Smooth muscle cell (in vitro differentiated cells): Measurements from ENCODE around the gene MSX2. TPM values are rescaled to one million over a fixed set of nuclear protein-coding genes. Genes with fewer than 3 reads are reported as not detected.

Experiments
- DNase-seq: peaks from one replicate; lab custom pipeline; 2025; ENCODE audit not compliant: unreplicated experiment; lab: John Stamatoyannopoulos, UW
- H2AFZ ChIP-seq: fragments of 200-600 bp; sonication (generic); 2 replicates; pipeline ENCODE4 v1.6.0; 2016; ENCODE audit warnings: antibody characterized with exemption, low read depth, mild to moderate bottlenecking
- H3F3A ChIP-seq: fragments of 200-600 bp; sonication (generic); 2 replicates; pipeline ENCODE4 v1.6.0; 2017; ENCODE audit warnings: antibody characterized with exemption, low read depth
- H3K27ac ChIP-seq: fragments of 200-600 bp; sonication (generic); 2 replicates; pipeline ENCODE4 v1.5.1; 2016; ENCODE audit warnings: low read depth, mild to moderate bottlenecking
- H3K27me3 ChIP-seq: fragments of 200-600 bp; sonication (generic); 2 replicates; pipeline ENCODE4 v1.6.1; 2016; ENCODE audit warnings: low read depth, mild to moderate bottlenecking
- H3K36me3 ChIP-seq: fragments of 200-600 bp; sonication (generic); 2 replicates; pipeline ENCODE4 v1.5.1; 2016; ENCODE audit warnings: low read depth
- H3K4me1 ChIP-seq: fragments of 200-600 bp; sonication (generic); 2 replicates; pipeline ENCODE4 v1.5.1; 2016; ENCODE audit warnings: low read depth
- H3K4me2 ChIP-seq: fragments of 200-600 bp; sonication (generic); 2 replicates; pipeline ENCODE4 v1.6.0; 2016; ENCODE audit warnings: mild to moderate bottlenecking
- H3K4me3 ChIP-seq: fragments of 200-600 bp; sonication (generic); 2 replicates; pipeline ENCODE4 v1.5.1; 2016; ENCODE audit warnings: mild to moderate bottlenecking
- H3K79me2 ChIP-seq: fragments of 200-600 bp; sonication (generic); 2 replicates; pipeline ENCODE4 v1.6.0; 2016; ENCODE audit warnings: low read depth, mild to moderate bottlenecking
- H3K9ac ChIP-seq: fragments of 200-600 bp; sonication (generic); 2 replicates; pipeline ENCODE4 v1.6.0; 2016; ENCODE audit warnings: low read depth
- H3K9me3 ChIP-seq: fragments of 200-600 bp; sonication (generic); replicated peaks from 2 replicates; pipeline ENCODE4 v1.5.1; 2016; ENCODE audit warnings: low read depth
- H4K20me1 ChIP-seq: fragments of 200-600 bp; sonication (generic); 2 replicates; pipeline ENCODE4 v1.6.0; 2016; ENCODE audit warnings: low read depth
- WGBS: methylation state at CpG from one replicate; pipeline ENCODE4 v1.1.7; 2016; ENCODE audit warnings: low lambda C conversion rate; 5-methylcytosine and 5-hydroxymethylcytosine counted together
- polyA plus RNA-seq: library from polyadenylated mRNA; unstranded; fragments of >200 nt; fragmentation: Nextera tagmentation; extraction: Ambion mirVana; gene quantifications from 2 replicates; pipeline ENCODE4 v1.2.1, GENCODE V29; 2016
- total RNA-seq: library from RNA; depleted of rRNA; stranded (reverse); fragments of >200 nt; gene quantifications from 2 replicates; pipeline ENCODE4 v1.2.3, GENCODE V29; 2014
- TF ChIP-seq, protein P1 (sequence below): fragments of 200-600 bp; sonication (generic); IDR thresholded peaks from 2 replicates; pipeline ENCODE4 v1.5.1; 2017; ENCODE audit warnings: borderline replicate concordance, mild to moderate bottlenecking, antibody characterized with exemption; ENCODE audit not compliant: insufficient read depth, poor library complexity, severe bottlenecking

MSX2 gene
- total and polyA plus RNA-seq, 2 experiments from 2014 or later, result 50.7 to 76.8 TPM

DNA sequence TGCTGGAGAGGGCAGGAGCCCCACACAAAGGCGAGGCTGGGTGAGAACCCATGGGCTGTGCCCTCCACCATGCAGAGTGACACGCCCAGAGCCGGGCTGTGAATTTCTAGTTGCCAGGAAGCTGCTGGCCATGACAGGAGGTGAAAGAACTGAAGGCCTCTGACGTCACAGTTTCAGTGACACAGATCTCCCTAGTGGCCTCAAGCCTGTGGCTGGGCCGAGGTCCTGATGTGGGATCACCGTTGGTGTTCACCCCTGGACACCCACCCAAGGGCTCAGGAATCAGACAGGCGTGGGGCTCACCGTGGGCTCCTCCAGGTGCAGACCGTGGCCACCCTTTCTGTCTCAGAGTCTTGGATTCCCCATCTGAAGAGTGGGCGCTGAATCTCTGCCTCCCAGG is 39.9 kb downstream of the MSX2 start:
- no peaks in the 10 kb centered on the region for H3K4me1 ChIP-seq
- no peaks in the 10 kb centered on the region for H3K27me3 ChIP-seq
- no peaks in the 10 kb centered on the region for H3F3A ChIP-seq
- no peak overlapping the region for H3K9ac ChIP-seq
- no peaks in the 10 kb centered on the region for H4K20me1 ChIP-seq
- 90% methylated on average over 10 of the region's 10 CpGs for WGBS
- TF ChIP-seq, protein P1, sequence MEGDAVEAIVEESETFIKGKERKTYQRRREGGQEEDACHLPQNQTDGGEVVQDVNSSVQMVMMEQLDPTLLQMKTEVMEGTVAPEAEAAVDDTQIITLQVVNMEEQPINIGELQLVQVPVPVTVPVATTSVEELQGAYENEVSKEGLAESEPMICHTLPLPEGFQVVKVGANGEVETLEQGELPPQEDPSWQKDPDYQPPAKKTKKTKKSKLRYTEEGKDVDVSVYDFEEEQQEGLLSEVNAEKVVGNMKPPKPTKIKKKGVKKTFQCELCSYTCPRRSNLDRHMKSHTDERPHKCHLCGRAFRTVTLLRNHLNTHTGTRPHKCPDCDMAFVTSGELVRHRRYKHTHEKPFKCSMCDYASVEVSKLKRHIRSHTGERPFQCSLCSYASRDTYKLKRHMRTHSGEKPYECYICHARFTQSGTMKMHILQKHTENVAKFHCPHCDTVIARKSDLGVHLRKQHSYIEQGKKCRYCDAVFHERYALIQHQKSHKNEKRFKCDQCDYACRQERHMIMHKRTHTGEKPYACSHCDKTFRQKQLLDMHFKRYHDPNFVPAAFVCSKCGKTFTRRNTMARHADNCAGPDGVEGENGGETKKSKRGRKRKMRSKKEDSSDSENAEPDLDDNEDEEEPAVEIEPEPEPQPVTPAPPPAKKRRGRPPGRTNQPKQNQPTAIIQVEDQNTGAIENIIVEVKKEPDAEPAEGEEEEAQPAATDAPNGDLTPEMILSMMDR, result no peak
- H3K79me2 ChIP-seq, result no peaks in the 10 kb centered on the region
- H3K4me2 ChIP-seq, result no peak overlapping the region
- DNase-seq, result no peak
- H2AFZ ChIP-seq, result no peak overlapping the region
- no peaks in the 10 kb centered on the region for H3K36me3 ChIP-seq
- no peak overlapping the region for H3K27ac ChIP-seq
- H3K9me3 ChIP-seq, result no peaks in the 10 kb centered on the region
- no peak overlapping the region for H3K4me3 ChIP-seq

DNA sequence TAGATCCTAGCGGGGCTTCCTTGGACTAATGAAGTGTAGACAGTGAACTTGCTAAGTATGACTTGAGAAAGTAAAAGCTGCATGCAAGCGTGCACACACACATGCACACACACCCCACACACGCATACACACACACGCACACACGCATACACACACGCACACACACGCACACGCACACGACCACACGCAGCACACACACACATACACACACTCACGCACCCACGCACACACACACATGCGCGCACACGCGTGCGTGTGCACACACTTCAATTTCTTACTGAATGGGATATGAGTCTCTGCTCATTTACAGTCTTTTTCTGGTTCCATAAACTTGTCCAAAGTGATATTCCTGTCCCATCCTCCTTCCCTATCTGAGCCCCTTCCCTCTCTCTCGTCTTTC is 41.2 kb downstream of the MSX2 start:
- DNase-seq, result no peak
- Histone ChIP-seq H3K79me2 (no peaks in the 10 kb centered on the region), H3K27me3 (no peaks in the 10 kb centered on the region), H3K4me1 (no peaks in the 10 kb centered on the region), H3K36me3 (no peaks in the 10 kb centered on the region), H4K20me1 (no peaks in the 10 kb centered on the region), H3K4me2 (no peak overlapping the region), H3K27ac (no peak overlapping the region), H3K4me3 (no peak overlapping the region), H3K9ac (no peak overlapping the region), H2AFZ (no peak overlapping the region), H3K9me3 (no peaks in the 10 kb centered on the region), H3F3A (no peaks in the 10 kb centered on the region)
- 94% methylated on average over 18 of the region's 18 CpGs for WGBS
- TF ChIP-seq, protein P1, result no peak

DNA sequence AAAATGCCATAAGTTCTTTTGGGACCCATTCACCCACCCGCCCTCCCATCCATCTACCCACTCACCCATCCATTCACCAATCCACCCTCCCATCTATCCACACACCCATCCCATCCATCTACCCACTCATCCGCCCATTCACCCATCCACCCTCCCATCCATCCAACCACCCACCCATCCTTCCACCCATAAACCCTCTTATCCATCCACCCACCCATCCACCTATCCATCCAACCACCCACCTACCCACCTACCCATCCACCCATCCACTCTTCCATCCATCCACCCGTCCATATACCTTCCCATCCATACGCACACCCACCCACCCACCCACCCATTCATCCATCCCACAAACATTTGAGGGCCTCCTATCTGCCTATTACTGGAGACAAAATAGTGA is 43.3 kb downstream of the MSX2 start:
- no peak overlapping the region for H3K27ac ChIP-seq
- no peak overlapping the region for H3K4me3 ChIP-seq
- H3K27me3 ChIP-seq, result no peaks in the 10 kb centered on the region
- WGBS, result 94% methylated on average over 2 of the region's 4 CpGs
- H3K4me2 ChIP-seq, result no peak overlapping the region
- no peaks in the 10 kb centered on the region for H3K9me3 ChIP-seq
- H3K36me3 ChIP-seq, result no peaks in the 10 kb centered on the region
- H3F3A ChIP-seq, result no peaks in the 10 kb centered on the region
- H4K20me1 ChIP-seq, result no peaks in the 10 kb centered on the region
- TF ChIP-seq, protein P1, result no peak
- H3K9ac ChIP-seq, result no peak overlapping the region
- DNase-seq, result no peak
- no peaks in the 10 kb centered on the region for H3K4me1 ChIP-seq
- H3K79me2 ChIP-seq, result no peaks in the 10 kb centered on the region
- H2AFZ ChIP-seq, result no peak overlapping the region

DNA sequence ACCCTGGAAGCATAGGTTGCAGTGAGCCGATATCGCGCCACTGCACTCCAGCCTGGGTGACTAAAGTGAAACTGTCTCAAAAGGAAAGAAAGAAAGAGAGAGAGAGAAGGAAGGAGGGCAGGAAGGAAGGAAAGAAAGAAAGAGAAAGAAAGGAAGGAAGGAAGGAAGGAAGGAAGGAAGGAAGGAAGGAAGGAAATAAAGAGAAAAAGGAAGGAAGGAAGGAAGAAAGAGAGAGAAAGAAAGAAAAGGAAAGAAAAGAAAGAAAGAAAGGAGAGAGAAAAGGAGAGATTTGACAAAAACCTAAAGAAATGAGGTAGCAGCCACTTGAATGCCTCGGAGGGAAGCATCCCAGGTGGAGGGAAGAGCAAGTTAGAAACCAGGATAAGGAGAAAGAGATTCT is 44.6 kb downstream of the MSX2 start:
- no peak overlapping the region for H3K4me2 ChIP-seq
- no peak for DNase-seq

More for the DNA sequence above, 44.6 kb downstream of the MSX2 start:
- Histone ChIP-seq H3K27me3 (no peaks in the 10 kb centered on the region), H3K4me3 (no peak overlapping the region), H4K20me1 (no peaks in the 10 kb centered on the region), H3K9me3 (no peaks in the 10 kb centered on the region), H3K27ac (no peak overlapping the region), H2AFZ (no peak overlapping the region), H3K79me2 (no peaks in the 10 kb centered on the region), H3F3A (no peaks in the 10 kb centered on the region), H3K4me1 (no peaks in the 10 kb centered on the region), H3K36me3 (no peaks in the 10 kb centered on the region), H3K9ac (no peak overlapping the region)
- TF ChIP-seq, protein P1, result no peak
- WGBS, result 96% methylated on average over 4 of the region's 4 CpGs
